H1 (cell line): ENCODE measurements around the gene RPS6KL1. TPM values are rescaled to one million over a fixed set of nuclear protein-coding genes. Genes with fewer than 3 reads are reported as not detected.

Experiments used
- ASH2L ChIP-seq: fragments of 200-600, 300-600 bp; sonication (generic); IDR thresholded peaks from one replicate; pipeline ENCODE4 v1.7.1; 2017; ENCODE audit warnings: low read length
- CTCF ChIP-seq, 3 experiments: IDR thresholded peaks; 1 replicate in 2 of 3; 2 replicates in 1 of 3; pipeline versions ENCODE4 v1.5.1 to v1.6.1; 2011; ENCODE audit warnings: low read length in 3 of 3, mild to moderate bottlenecking in 3 of 3, inconsistent platforms in 2 of 3, low read depth in 1 of 3, moderate library complexity in 1 of 3; ENCODE audit not compliant: insufficient read depth in 1 of 3; ENCODE audit errors: control extremely low read depth in 1 of 3
- EZH2 ChIP-seq: fragments of 200-600 bp; sonication (generic); IDR thresholded peaks from 2 replicates; pipeline ENCODE4 v1.7.1; 2012; ENCODE audit warnings: low read depth, mild to moderate bottlenecking, moderate library complexity, low read length, inconsistent platforms; ENCODE audit not compliant: severe bottlenecking
- NRF1 ChIP-seq: IDR thresholded peaks from 2 replicates; pipeline ENCODE4 v1.6.1; 2011; ENCODE audit warnings: mild to moderate bottlenecking, low read depth, low read length, improper control_type of control experiment
- RFX5 ChIP-seq: IDR thresholded peaks from 2 replicates; pipeline ENCODE4 v1.6.1; 2011; ENCODE audit warnings: low read depth, low read length, improper control_type of control experiment, borderline replicate concordance
- SIN3A ChIP-seq, 2 experiments: IDR thresholded peaks in 1 of 2; conservative IDR thresholded peaks in 1 of 2; 2 replicates each; pipeline ENCODE4 v1.6.1; 2011 to 2012; ENCODE audit warnings: low read length in 2 of 2, improper control_type of control experiment in 1 of 2, low read depth in 1 of 2, mild to moderate bottlenecking in 1 of 2
- SP4 ChIP-seq: IDR thresholded peaks from 2 replicates; pipeline ENCODE4 v1.6.1; 2012; ENCODE audit warnings: low read length, inconsistent platforms
- TCF12 ChIP-seq: IDR thresholded peaks from 2 replicates; pipeline ENCODE4 v1.6.1; 2011; ENCODE audit warnings: low read depth, mild to moderate bottlenecking, low read length
- polyA plus RNA-seq, 7 experiments: library from polyadenylated mRNA; depleted of rRNA in 3 of 7; stranded (reverse) in 5 of 7; unstranded in 2 of 7; fragments of >200 nt in 5 of 7; fragments of 200-250 nt in 2 of 7; gene quantifications; 1 replicate in 5 of 7; 2 replicates in 1 of 7; 4 replicates in 1 of 7; pipeline versions ENCODE4 v1.2.1 to v1.2.3, GENCODE V29; 2011 to 2013; ENCODE audit warnings: missing spikeins in 2 of 7, mixed read lengths in 2 of 7
- total RNA-seq: library from RNA; stranded (reverse); fragmentation: NEBNext Ultra II Directional; extraction: Animal tissue kit (Norgen Biotek cat#: 25700); gene quantifications from 2 replicates; pipeline ENCODE4 v1.2.1, GENCODE V29; 2021
- TF ChIP-seq, protein P1 (sequence below): IDR thresholded peaks from 2 replicates; pipeline ENCODE4 v1.6.1; 2012; ENCODE audit warnings: inconsistent platforms

Gene RPS6KL1
- total and polyA plus RNA-seq, 2 of the 8 experiments (the other 6 are each of a cell fraction or from before 2014, with no cell fraction given): 9.8 to 13.8 TPM

DNA sequence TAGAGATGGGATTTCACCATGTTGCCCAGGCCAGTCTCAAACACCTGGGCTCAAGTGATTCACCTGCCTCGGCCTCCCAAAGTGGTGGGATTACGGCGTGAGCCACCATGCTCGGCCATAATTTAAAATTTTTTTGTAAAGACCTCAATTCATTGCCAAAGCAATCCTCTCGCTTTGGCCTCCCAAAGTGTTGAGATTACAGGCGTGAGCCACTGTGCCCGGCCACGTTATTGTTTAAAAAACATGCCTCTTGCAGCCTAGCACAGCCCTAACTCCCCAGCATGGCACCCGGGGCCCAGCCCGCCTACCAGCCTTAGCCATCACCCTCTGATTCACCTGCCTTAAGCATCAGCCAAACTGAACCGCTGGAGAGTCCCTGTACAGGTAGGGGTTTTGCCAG lies 13.1 kb upstream of the RPS6KL1 start (continued):
- no peak for TF ChIP-seq SIN3A (conservative IDR thresholded peaks at IDR 0.05 in 1 of 2, IDR thresholded peaks at IDR 0.05 in 1 of 2; ENCODE audit: low read depth in 1 of 2, low read length in 2 of 2)
- no peak for TF ChIP-seq RFX5
- no peak for TF ChIP-seq EZH2
- TF ChIP-seq CTCF (IDR thresholded peaks at IDR 0.05; ENCODE audit: control extremely low read depth in 1 of 3, insufficient read depth in 1 of 3, low read depth in 1 of 3, low read length in 3 of 3): no peak
- TF ChIP-seq ASH2L: no peak
- TF ChIP-seq, protein P1, sequence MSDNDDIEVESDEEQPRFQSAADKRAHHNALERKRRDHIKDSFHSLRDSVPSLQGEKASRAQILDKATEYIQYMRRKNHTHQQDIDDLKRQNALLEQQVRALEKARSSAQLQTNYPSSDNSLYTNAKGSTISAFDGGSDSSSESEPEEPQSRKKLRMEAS: no peak
- no peak for TF ChIP-seq SP4
- TF ChIP-seq NRF1: no peak
- TF ChIP-seq TCF12: no peak
